Stimulated activated CD8-positive, alpha-beta memory T cell treated with anti-CD3 and anti-CD28 coated beads, Interleukin-15, amount 100 ng/mL, for 24 hours (primary cell): ENCODE results near the gene GALNT18.

Experiments used
- DNase-seq: peaks from one replicate; pipeline ENCODE4 v3.0.0-alpha.2; 2020; ENCODE audit warnings: low read depth

The GALNT18 gene

GRCh38 chr11:11565636-11566035 lies 56.2 kb downstream of the GALNT18 start:
- no peak for DNase-seq

GRCh38 chr11:11563200-11563975 lies 58.4 kb downstream of the GALNT18 start:
- DNase-seq: no peak

- DNase-seq: no peak
Observed at GRCh38 chr11:11561991-11562390, 59.8 kb downstream of the GALNT18 start.

GRCh38 chr11:11558826-11559225 lies 63.0 kb downstream of the GALNT18 start:
- DNase-seq: no peak

- no peak for DNase-seq
Observed at GRCh38 chr11:11558396-11558795, 63.4 kb downstream of the GALNT18 start.

GRCh38 chr11:11555208-11555607 lies 66.6 kb downstream of the GALNT18 start:
- DNase-seq: no peak

- no peak for DNase-seq
Observed at GRCh38 chr11:11553573-11553972, 68.2 kb downstream of the GALNT18 start.

- DNase-seq: no peak
Observed at GRCh38 chr11:11552529-11553087, 69.2 kb downstream of the GALNT18 start.

GRCh38 chr11:11550534-11550933 lies 71.3 kb downstream of the GALNT18 start:
- no peak for DNase-seq

- no peak for DNase-seq
Observed at GRCh38 chr11:11545285-11546275, 76.2 kb downstream of the GALNT18 start.

GRCh38 chr11:11543656-11544055 lies 78.1 kb downstream of the GALNT18 start:
- no peak for DNase-seq

- DNase-seq: no peak
Observed at GRCh38 chr11:11540157-11540556, 81.6 kb downstream of the GALNT18 start.

GRCh38 chr11:11538277-11538960 lies 83.4 kb downstream of the GALNT18 start:
- no peak for DNase-seq

GRCh38 chr11:11537871-11538270 lies 83.9 kb downstream of the GALNT18 start:
- no peak for DNase-seq

- no peak for DNase-seq
Observed at GRCh38 chr11:11537372-11537771, 84.4 kb downstream of the GALNT18 start.

- no peak for DNase-seq
Observed at GRCh38 chr11:11536650-11537049, 85.2 kb downstream of the GALNT18 start.

- no peak for DNase-seq
Observed at GRCh38 chr11:11535611-11536010, 86.2 kb downstream of the GALNT18 start.

GRCh38 chr11:11534981-11535380 lies 86.8 kb downstream of the GALNT18 start:
- no peak for DNase-seq

- no peak for DNase-seq
Observed at GRCh38 chr11:11533751-11534150, 88.1 kb downstream of the GALNT18 start.

GRCh38 chr11:11533057-11533456 lies 88.7 kb downstream of the GALNT18 start:
- DNase-seq: no peak

- no peak for DNase-seq
Observed at GRCh38 chr11:11532574-11532973, 89.2 kb downstream of the GALNT18 start.
